GM23248 (cell line): ENCODE measurements around the gene EFCAB10.

Experiments
- EZH2 ChIP-seq: fragments of 200-600 bp; sonication (generic); IDR thresholded peaks from 2 replicates; pipeline ENCODE4 v1.6.1; 2018; ENCODE audit warnings: antibody characterized with exemption, mild to moderate bottlenecking; ENCODE audit not compliant: insufficient read depth, poor library complexity, severe bottlenecking
- EZH2phosphoT487 ChIP-seq: fragments of 200-600 bp; sonication (generic); IDR thresholded peaks from 2 replicates; pipeline ENCODE4 v1.6.1; 2018; ENCODE audit warnings: antibody characterized with exemption, moderate library complexity, mild to moderate bottlenecking, low read depth; ENCODE audit not compliant: insufficient read depth

GRCh38 chr7:105589356-105590077, 8.2 kb upstream of the EFCAB10 start:
- no peak for TF ChIP-seq EZH2
- TF ChIP-seq EZH2phosphoT487: no peak
